NCI-H446 treated with DMSO at 0.1 percent for 48 hours (cell line): ENCODE data around the gene ZFYVE28.

ENCODE experiments used
- DNase-seq: peaks from one replicate; lab custom pipeline; 2025; lab: John Stamatoyannopoulos, UW

ZFYVE28 gene

DNA sequence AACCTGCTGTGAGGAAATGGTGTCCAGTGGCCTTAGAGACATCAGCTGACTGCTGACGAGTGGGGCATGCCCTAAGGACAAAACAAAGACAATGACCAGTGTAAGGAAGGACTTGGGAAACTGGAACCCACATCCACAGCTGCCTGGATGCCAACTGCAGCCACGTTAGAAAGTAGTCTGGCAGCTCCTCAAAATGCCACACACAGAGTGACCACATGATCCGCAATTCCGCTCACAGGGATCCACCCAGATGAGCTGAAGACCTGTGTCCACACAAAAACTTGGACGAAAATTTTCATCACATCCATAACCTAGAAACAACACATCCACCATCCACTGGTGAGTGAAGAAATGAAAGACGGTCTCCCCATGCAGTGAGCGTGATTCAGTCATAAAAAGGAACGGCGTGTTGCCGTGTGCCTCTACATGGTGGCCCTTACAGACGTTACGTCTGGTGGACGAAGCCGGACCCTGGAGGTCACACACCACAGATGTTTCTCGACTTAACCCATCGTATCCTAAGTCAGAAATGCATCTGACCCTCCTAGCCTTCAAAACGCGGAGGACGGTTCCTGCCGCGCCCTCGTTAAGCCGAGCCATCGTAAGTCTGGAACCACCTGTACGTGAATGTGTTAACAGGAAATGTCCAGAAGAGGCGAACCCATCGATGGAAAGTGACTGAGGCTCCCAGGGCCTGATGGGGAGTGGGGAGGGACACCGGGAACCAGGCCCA is 115.9 kb downstream of the ZFYVE28 start:
- DNase-seq: no peak

DNA sequence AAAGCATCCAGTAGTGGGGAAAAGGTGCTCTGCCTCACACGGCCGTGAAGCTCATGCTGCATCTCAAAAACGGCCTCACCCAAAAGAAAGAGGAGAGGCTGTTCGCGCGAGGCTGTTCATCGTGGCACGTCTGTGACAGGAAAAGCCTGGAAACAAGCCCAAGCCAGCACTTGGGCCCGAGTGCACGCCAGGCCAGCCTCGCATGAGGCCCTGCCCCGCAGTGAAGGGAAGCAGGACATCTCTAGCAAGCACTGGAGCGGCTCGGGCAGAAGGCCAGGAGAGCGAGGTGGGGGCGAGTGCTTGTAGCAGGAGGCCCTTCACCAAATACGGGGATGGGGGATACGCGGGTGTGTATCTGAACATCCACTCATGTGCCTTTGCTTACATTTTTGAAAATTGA is 116.6 kb downstream of the ZFYVE28 start:
- no peak for DNase-seq

GRCh38 chr4:2301225-2301642 is 117.2 kb downstream of the ZFYVE28 start:
- DNase-seq: no peak

- DNase-seq: no peak
Observed at GRCh38 chr4:2300431-2301224, 117.8 kb downstream of the ZFYVE28 start.

DNA sequence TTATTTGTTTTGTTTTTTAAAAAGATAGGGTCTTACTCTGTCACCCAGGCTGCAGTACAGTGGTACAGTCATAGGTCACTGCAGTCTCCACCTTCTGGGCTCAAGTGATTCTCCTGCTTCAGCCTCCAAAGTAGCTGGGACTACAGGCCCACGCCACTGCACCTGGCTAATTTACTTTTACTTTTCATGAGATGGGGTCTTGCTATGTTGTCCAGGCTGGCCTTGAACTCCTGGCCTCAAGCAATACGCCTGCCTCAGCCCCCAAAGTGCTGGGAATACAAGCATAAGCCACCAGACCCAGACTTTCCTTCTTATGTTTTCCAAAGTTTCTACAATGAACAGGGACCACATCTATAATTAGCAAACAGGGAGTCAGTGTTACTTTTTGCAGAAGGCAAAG is 118.7 kb downstream of the ZFYVE28 start:
- DNase-seq: no peak

GRCh38 chr4:2298532-2298991 is 119.9 kb downstream of the ZFYVE28 start:
- no peak for DNase-seq

- DNase-seq: no peak
Observed at GRCh38 chr4:2297606-2298531, 120.6 kb downstream of the ZFYVE28 start.

DNA sequence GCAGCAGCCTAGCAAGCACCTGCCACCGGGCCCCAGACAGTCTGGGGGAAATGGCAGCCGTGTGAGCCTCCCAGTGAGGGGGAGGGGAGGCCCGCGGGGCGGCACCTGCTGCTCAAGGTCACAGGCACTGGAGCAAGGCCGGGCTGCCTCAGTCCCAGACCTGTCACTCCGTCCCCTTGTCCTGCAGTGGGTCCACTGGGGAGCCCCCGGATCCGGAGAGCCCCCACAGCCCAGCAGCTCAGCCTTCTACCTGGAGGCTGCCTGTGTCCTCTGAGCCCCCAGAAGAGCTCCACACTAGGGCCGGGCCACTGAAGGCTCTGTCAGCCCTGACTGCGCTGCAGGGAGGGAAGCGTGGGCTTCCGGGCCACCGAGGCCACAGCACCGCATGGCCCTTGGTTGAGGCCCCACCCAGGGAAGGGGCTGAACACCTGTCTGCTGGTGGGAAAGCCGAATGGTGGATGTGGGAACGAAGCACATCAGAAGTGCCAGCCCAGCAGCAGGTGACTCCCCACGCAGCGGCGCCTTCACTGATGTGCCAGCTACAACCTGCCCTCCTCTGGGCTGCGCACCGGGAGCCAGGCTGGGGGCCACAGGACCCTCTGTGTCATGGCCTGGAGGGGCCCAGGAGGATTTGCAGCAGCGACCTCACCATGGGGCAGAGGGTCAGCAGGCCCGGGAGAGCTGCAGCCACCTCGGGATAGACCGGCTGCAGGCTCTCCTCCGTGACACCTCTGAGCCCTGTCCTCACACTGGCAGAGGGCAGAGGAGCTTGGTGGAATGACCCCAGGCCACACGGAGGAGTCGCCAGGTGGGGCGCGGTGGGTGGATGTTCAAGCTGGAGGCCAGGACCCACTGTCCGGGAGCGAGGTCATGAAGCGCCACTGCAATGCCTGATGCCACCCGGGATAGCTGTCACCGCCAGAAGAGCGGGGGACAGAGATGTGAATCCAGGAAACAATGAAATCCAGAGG is 121.5 kb downstream of the ZFYVE28 start:
- no peak for DNase-seq

DNA sequence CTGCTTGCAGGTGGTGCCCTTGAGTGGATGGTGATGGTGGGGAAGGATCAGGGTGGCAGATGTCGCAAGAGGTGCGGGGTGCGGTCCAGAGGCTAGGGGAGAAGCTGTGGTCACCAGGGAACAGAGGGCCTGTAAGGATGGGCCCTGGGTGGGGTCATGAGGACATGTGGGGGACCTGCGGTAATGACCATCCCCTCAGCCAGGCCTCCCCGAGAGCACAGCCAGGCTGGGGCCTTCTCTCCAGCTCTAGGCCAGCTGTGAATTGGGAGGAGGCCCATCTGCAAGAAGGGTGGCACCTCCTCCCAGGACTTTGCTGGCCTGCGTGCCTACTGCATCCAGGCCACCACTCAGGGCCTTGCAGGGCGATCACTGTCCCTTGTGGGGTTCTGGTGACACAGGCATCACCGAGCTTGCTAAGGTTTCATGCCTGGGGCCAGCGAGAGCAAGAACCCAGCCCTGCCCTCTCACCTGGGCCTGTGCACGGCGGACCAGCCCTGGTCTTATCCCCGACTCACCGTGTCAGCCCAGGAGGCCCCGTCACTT is 122.5 kb downstream of the ZFYVE28 start:
- DNase-seq: no peak

GRCh38 chr4:2295500-2295899 is 122.9 kb downstream of the ZFYVE28 start:
- no peak for DNase-seq

DNA sequence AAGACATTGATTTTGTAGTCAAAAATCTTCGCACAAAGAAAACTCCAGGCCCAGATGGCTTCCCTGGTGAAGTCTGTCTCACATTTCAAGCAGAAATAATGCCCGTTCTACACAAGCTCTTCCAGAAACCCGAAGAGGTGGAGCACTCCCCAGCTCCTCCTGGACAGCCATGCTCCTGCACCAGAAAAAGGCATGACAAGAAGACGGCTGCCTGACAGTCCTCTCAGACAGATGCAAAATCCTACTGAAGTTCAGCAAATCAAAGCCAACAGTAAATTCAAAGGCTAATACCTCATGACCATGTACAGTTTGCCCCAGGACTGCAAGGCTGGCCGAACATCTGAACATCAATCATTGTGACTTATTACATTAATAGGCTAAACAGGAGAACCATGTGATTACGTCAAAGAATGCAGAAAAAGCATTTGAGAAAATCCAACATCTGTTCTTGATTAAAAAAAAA is 125.8 kb downstream of the ZFYVE28 start:
- no peak for DNase-seq

GRCh38 chr4:2291705-2292645 is 126.5 kb downstream of the ZFYVE28 start:
- DNase-seq: no peak

- no peak for DNase-seq
Observed at GRCh38 chr4:2290974-2291704, 127.3 kb downstream of the ZFYVE28 start.

DNA sequence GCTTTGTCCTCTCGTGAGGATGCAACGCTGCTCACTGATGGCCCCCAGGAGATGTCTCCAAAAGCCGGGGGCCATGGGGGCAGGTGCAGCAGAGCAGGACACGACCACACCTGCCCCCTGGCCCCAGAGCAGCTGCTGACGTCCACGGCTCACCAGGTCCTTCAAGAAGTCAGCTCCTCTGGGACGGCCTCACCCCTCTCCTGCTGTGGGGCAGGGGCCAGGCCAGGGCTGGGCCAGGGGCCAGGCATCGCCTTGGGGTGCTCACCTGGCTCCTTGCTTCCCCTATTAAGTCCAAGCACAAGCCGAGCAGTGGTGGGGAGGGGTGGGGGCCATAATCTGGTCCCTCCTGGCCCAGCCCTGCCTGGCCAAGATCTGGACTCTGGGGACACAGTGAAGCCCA is 128.0 kb downstream of the ZFYVE28 start:
- no peak for DNase-seq

- no peak for DNase-seq
Observed at GRCh38 chr4:2289955-2290333, 128.5 kb downstream of the ZFYVE28 start.

DNA sequence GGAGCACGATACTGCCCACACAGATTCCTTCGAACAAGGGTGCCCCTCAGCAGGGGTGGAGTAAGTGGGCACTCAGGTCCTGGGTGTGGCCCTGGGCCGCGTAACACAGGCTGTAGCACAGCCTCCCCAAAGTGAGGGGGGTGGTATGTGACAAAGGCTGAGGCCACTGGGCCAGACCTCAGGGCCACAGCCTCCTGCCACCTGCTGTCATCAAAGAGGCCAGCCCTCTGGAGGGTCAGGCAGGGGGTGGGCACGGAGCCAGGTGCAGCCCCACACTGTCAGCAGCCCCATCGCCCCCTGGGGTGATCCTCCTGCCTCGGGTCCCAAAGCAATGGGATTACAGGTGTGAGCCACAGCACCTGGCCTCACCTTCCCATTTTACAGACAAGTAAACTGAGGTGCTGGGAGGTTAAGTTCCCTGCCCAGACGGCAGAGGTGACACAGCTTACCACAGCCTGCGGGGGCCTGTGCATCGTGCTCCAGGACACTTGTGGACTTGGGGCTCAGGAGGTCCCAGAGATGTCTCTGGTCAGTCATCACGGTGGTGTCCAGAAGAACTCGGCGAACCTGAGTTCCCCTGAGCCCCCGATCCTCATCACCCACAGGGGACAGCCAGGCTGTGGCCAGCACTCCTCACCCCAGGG is 129.0 kb downstream of the ZFYVE28 start:
- DNase-seq: no peak

DNA sequence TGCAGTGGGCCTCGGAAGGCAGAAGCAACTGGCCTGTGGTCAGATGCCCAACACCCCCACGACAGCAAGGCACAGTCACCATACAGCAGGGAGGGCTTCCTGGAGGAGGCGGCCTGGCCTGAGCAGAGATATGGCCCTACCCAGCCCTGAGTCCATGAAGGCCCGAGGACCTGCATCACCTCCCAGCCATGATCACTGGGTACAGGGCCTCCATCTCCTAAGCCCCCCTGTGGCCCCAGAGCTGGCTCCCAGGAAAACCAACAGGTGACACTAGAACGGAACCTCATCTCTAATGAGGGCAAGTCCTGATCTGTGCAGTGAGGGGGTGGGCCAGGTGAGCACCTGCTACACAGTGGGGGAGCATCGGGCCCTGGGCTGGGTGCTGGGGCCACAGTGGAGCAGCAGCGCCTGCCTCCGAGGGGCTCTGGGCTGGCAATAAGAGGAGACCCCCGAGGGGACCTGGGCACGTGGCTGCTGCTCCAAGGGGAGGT is 130.3 kb downstream of the ZFYVE28 start:
- DNase-seq: no peak

GRCh38 chr4:2287594-2287915 is 130.9 kb downstream of the ZFYVE28 start:
- DNase-seq: no peak
